Esophagus mucosa (tissue), 1 donor: ENCODE measurements around the gene WAPL. TPM values are rescaled to one million over a fixed set of nuclear protein-coding genes. Genes with fewer than 3 reads are reported as not detected.

Source experiments
- ATAC-seq: fragments of 200-7000 bp; cut with Tn5 transposase; one replicate; pipeline ENCODE4 v1.9.1; 2020
- total RNA-seq: library from RNA; stranded (reverse); gene quantifications from one replicate; pipeline ENCODE4 v1.2.4, GENCODE V29; 2023
- donor health status: DM: yes; HTN: yes; CAD: no.

The WAPL gene
- total RNA-seq, 1 donor from 2014 or later: 20.0 TPM

DNA sequence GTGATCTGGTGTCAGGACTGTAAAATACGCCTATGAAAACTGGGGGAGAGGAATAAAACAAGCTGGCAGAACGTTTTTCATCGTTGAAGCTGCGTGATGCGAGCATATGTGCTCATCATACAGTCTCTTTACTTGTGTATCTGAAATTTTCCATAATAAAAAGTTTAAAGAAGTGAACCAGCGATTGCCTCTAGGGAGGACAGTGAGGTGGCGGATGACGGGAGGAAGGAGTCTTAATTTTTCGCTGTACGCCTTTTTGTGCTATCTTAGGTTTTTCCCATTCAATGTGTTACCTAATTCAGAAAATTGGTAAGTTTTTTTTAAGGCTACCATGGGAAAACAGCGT lies 891 bp upstream of the WAPL start:
- peak; percentile 1 for ATAC-seq

DNA sequence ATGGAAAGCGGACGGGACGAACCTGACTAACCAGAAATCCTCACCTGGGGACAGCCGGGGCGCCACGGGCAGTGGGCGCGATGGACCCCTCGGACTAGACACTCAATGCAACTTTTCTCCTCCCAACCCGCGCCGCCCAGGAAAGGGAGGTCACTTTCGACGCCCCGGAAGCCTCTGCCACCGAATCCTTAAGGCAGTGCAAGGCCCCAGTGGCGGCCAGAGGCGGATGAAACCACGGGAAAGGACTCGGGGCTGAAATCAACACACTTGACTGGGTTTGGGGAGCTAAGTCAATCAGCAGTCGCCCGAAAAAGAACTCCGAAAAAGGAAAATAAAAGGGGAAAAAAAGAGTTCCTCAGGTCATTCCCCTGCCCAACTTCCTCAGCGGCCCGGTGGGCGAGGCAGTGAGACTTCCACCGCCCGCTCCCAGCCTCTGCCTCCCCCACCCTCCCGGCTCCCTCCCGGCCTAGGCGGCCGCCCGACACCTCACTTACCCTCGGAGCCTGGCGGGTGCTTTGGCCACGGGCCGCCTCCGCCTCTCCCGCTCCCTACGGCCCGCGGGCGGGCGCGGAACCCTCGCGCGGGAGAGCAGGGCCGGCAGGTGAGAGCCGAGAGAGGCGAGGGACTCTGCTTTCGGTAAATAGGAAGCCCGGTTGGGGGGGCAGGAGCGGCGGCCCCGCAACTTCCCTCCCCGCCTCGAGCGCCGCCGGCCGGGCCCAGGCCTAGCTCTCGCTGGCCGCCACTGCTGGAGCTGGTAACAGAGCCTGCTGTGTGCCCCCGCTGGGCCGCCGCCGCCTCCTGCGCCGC lies 518 bp downstream of the WAPL start:
- peak; percentile 54 for ATAC-seq

DNA sequence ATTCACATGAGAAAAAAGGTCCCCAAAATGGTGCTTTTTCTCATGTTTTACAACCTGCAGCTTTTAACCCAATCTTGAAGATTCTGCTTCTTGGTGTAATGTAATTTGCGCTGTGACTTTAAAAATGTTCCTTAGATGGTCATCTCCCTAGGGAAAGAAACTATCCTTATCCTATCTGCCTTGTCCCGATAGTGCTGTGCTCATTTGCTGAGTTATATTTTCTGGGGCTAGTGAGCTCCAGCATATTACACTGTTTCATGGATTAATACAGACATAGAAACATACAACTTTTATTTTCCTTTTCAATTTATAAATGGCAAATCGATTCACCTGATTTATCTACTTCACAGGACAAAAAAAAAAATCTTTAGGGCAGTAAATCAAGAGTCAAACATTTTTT lies 2.8 kb downstream of the WAPL start:
- no peak for ATAC-seq

DNA sequence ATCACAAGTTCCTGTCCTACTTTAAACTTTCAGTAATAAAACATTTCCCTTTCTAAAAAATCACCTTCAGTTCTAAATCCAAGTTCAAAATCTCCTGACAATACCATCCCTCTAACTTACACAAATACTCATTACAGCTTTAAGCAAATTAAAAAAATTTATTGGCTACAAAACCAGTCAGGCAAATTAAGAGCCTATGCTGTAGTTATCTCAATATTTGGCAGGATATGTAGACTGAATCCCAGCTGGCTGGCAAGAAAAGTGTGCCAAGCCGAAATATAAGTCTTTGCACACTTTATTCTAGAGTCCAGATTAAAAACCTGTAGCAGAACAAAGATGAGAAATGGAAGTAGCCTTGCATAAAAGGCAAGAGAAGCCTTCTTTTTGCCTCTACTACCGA lies 9.5 kb downstream of the WAPL start:
- ATAC-seq: no peak

DNA sequence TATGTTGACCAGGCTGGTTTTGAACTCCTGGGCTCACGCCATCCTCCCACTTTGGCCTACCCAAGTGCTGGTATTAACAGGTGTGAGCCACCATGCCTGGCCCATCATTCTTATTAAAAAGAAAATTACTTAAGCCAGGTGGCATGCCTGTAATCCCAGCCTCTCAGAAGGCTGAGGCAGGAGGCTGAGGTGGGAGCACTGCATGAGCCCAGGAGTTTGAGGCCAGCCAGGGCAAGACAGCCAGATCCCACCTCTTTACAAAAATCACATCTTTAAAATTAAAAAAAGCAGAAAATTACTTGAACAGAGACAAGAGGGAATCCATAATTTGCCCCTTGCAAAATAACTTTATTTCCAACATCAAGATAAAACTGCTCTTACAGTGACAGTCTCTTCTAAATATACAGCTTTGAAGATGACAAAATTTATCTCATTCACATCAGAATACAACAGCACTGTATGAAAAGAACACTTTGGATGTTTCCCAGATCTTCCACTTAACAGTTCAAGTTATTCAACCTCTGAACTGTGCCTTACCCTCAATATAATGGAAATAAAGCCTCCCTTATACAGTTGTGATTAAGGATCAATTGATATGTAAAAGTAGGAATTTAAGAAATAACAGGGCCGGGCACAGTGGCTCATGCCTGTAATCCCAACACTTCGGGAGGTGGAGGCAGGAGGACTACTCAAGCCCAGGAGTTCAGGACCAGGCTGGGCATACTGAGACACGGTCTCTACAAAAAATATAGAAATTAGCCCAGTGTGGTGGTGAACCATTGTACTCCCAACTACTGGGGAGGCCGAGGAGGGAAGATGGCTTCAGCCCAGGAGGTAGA lies 10.3 kb downstream of the WAPL start:
- no peak for ATAC-seq

DNA sequence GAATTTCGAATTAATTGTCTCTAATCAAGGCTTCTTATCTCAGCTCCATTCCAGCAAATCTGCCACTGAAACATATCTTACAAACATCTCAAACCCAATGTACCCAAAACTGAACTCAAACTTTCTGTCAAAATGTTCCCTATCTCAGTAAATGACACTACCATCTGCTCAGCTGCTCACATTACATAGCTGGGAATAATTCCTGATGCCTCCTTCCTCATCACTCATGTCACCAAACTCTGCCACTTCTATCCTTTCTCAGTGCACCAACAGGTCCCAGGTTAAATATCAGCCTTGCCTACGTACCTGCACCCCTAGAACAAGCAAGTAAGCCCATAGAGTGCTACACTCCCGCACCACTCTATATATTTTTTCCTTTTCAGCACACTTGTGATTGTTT lies 12.4 kb downstream of the WAPL start:
- ATAC-seq: no peak

DNA sequence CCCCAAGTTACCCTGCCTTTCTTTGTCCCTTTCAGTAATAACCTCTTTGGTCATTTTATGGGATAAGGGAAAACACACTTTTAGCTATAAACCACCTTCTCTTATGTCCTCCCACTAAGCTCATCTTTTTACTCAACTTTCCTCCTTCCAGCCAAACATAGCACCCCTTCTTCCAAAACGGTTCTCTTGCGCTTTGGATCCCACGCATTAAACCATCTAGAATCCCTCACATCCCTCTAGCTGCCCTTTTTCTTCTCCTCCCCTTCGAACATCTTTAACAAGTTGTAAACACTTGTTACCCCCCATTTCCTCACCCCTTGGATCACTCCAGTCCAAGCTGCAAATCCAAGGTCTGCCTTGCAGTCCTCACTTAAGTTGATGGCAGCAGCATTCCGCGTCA lies 13.4 kb downstream of the WAPL start:
- no peak for ATAC-seq

DNA sequence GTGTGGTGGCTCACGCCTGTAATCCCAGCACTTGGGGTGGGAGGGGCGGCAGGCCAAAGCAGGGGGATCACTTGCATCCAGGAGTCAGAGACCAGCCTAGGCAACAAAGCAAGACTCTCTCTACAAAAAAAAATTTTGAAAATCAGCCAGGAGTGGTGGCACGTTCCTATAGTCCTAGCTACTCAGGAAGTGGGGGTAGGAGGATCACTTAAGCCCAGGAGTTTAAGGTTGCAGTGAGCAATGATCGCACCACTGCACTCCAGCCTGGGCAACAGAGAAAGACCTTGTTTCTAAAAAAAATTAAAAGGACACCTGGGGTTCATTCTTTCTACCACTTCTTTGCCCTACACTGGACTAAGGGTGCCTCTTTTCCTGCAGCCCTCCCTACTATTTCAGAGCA lies 15.1 kb downstream of the WAPL start:
- no peak for ATAC-seq

DNA sequence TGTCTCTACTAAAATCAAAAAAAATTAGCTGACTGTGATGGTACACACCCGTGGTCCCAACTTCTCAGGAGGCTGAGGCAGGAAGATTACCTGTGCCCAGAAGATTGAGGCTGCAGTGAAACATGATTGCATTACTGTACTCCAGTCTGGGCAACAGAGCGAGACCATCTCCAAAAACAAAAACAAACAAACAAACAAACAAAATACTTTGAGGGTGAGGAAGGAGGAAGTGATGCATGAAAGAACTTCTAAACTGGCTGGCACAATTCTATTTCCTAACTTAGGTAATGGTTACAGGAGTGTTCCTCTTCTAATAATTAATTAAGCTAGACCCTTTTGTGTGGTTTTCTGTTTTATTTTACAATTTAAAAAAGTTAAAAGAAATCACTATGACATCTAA lies 15.5 kb downstream of the WAPL start:
- no peak for ATAC-seq

DNA sequence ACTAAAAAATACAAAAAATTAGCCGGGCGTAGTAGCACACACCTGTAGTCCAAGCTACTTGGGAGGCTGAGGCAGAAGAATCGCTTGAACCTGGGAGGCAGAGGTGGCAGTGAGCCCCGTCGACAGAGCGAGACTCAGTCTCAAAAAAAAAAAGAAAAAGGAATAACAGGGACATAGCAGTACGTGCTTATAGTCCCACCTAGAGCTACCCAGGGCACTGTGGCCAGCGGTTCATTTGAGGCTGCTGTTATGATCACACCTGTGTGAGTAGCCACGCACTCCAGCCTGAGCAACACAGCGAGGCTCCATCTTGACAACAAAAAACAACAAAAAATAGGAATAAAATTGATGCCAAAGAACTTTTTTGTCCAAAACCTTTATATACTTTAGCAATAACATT lies 17.1 kb downstream of the WAPL start:
- no peak for ATAC-seq

DNA sequence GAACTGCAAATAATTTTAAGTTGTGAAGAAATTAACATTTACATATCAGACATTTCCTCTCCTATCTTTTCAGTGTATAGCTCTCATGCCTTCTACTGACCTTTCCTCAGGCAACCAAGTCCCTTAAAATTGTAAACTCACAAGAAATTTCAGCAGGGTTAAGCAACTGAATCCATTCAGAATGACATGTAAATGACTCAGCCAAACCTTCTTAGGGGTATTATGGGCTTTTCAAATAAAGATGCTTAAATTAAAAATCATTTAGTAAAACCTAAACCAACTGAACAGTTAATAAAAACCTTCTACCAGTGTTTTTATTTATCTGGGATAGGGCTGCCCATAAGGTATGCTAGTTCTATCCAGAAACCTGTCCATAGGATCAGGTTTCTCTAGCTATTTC lies 20.7 kb downstream of the WAPL start:
- no peak for ATAC-seq

DNA sequence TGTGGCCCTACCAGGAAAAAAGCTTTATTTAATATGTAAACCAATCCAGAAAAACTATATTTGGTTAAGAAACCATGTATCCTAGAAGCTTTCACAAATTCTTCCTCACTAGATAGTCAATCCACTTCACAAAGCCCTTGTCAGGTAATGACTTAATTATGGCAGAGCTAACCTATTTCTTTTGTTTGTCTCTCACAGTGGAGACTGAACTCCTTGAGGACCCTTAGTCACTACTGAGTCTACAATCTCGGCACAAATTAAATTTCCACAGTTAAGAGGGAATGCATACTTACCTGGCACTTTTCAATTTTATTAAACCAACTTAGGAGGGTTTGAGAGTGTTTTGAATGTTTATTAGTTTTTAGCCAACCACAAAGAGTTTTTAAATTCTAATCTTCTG lies 23.0 kb downstream of the WAPL start:
- ATAC-seq: no peak

DNA sequence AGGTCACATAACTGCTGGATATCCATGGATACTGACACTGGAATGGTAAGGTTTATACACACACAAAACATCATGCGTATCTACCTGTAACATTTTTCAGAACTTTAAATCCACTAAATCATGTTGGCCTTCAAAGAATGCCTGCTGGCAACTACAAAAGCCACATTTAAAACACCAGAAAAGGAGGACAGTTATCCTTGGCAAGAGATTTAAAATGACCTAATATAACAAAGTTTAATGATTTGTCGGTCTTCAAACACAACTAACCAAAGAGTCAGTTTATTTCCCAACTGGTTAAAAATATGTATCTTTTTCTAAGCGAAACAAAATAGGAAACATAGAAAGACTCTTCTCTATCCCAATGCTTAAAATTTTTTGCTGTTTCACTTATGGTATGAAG lies 24.0 kb downstream of the WAPL start:
- no peak for ATAC-seq

DNA sequence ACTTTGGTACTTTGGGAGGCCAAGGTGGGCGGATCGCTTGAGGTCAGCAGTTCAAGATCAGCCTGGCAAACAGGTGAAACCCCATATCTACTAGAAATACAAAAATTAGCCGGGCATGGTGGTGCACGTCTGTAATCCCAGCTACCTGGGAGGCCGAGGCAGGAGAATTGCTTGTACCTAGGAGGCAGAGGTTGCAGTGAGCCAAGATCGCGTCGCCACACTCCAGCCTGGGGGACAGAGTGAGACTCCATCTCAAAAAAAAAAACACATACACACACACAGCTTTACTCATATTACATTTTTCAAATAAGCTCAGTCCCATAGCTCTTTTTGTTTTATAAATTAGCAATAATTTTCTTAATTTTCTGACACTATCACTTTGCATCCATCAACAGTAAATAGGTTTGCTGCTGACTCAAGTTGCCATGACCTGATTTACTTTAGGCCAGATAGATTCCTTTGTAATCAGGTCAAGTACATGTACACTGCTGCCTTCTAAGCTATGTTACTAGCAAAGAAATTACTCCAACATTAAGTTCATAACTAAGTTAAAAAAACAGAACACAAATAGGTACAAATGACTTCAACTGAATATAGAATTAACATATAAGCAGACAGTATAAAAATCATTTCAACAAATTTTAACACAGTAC lies 31.5 kb downstream of the WAPL start:
- ATAC-seq: no peak

DNA sequence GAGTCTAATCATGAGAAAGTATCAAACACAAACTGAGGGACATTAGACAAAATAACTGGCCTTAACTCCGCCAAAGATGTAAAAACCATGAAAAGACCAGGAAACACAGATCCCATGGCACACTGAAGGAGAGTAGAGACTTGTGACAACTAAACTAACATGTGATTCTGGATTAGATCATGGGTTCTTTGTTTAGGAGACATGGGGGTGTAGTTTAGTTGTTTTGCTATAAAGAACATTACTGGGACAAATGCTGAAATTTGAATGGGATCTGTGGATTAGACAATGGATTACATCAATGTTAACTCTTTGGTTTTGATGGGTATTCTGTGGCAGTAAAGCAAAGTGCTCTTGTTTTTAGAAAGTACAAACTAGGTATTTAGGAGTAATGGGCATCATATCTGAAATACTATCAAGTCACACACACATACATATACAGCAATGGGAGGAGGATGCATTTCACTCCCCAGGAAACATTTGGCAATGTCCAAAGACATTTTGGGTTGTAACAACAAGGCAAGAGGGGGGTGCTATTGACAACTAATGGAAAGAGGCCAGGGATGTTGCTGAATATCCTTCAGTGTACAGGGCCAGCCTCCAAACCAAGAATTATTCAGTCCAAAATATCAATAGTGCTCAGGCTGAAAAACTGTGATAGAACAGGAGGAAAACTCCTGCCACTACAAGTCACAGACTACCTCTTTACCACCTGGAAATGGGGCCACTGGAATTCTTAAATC lies 32.4 kb downstream of the WAPL start:
- ATAC-seq: no peak

DNA sequence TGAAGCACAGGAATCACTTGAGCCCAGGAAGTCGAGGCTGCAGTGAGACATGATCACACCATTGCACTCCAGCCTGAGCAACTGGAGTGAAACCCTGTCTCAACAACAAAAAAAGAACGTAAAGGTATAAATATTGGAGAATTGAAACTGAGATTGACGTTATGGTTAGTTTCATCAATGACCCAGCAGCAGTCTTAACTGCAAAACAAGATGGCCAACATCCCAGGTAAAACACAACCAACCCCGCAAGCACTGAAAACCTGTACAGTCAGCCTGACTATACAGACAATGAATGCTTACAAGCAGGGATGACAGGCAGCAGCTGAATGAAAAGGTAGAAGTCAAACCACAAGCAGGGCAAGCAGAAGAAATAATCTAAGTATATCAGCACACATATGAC lies 34.7 kb downstream of the WAPL start:
- no peak for ATAC-seq

DNA sequence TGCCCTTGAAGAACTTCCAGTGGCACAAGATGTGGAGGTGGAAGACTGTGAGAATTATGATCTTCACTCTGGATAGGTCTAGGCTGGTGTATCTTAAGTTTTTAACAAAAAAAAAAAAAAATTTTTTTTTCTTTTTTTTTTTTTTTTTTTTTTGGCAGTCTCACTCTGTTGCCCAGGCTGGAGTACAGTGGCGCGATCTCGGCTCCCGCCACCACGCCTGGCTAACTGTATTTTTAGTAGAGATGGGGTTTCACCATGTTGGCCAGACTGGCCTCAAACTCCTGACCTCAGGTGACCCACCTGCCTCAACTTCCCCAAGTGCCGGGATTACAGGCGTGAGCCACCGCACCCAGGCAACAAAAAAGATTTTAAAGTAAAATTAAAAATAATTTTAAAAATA lies 37.9 kb downstream of the WAPL start:
- no peak for ATAC-seq

DNA sequence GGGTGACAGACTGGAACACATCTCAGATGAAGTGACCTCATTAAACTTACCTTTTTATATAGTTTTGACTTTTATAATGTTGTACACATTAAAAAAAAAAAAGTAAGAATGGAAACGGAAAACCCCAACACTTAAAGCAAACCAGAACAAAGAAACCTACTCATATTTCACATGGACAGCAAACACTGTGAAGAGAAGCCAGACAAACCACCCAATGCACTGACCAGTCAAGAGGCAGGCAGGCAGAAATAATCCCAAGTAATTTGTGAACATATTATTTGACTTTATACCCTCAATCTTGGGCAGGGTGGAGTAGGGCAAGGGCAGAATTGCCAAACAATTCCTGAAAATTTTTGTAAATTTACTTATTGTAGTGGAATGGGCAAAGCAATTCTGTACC lies 39.8 kb downstream of the WAPL start:
- ATAC-seq: no peak

DNA sequence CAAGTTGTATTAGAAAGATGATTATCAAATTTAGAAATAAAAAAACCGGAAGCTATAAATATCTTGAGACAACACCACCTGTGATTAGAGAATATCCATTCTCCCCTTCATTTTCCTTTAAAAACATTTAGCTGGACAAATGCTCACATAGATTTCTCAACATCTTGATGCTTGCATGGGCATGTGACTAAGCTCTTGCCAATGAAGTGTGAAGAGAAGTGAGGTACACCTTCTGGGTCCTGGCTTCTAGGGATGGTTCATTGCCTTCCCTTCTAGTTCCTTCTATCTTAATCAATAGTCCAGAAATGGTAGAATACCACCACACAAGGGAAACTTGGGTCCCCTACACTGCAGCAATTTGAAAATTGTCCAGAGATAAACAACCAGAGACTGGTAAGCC lies 41.0 kb downstream of the WAPL start:
- ATAC-seq: no peak

DNA sequence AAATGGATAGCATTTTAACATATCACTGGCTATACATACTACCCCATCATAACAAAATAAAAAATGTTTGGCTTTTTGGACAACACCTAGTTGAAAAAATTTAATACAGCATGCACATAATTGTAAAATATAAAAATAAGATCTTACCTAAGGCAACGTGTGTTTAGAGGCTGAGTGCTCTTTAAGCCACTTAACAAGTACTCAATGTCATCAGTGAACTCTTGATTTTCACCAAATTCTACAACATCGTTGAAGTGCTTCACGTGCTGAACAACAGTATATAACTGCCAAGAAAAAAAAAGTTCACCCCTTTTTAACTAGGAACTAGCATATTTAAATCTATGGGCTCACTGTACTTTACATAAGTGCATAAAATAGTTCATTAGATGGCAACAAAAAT lies 49.5 kb downstream of the WAPL start:
- ATAC-seq: no peak

DNA sequence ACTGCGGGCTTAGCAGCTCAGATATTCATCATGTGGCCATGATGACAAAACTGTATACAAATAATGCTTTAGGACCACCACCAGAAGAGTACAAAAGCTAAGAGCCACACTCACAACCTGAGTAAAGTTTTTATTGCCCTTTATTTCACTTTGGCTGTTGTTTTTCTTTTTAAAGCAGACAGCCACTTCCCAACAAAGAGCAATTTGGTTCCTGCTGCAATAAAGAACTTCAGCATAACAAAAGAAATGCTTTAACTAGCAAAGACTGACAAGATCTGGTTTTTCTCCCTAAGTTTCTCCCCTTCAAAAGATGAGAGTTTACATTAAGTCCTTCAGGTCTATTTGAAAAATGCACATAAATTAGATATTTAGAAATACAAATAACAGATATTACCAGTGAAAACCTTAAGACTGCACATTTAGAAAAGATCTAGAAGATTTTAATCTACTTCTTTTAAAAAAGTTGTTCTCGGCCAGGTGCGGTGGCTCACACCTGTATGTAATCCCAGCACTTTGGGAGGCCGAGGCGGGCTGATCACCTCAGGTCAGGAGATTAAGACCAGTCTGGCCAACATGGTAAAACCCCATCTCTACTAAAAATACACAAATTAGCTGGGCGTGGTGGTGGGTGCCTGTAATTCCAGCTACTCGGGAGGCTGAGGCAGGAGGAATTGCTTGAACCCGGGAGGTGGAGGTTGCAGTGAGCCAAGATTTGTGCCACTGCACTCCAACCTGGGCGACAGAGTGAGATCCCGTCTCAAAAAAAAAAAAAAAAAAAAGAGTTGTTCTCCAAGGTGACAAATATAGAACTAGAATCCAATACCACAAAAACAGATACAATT lies 59.4 kb downstream of the WAPL start:
- no peak for ATAC-seq

DNA sequence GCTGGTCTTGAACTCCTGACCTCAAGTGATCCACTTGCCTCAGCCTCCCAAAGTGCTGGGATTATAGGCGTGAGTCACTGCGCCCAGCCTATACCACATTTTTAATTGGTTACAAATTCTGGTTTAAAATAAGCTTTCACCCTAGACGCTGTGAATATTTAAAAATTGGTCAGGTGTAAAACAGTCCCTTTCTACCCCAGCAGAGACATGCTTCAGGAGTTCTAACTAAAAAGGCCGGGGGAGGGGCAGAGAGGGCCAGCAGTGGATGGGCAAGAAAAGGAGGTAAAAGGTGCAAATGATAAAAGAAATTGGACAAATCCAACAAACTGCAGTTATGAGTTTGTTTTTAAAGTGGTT lies 70.0 kb downstream of the WAPL start:
- no peak for ATAC-seq
